Naive thymus-derived CD8-positive, alpha-beta T cell (primary cell): Measurements from ENCODE around the gene IL1RAPL2. TPM values are rescaled to one million over a fixed set of nuclear protein-coding genes. Genes with fewer than 3 reads are reported as not detected.

Experiments used
- ATAC-seq, 2 donors: fragments of 150-1000 bp; cut with Tn5 transposase in 1 of 2; sonication (Bioruptor Pico), chemical (Tn5 transposase) in 1 of 2; 1 replicate in 1 of 2; 2 replicates in 1 of 2; pipeline ENCODE4 v1.10.0; 2021; ENCODE audit warnings: mild to moderate bottlenecking in 2 of 2, moderate library complexity in 2 of 2
- POLR2A ChIA-PET: fragments of 350-600 bp; sonication (Branson Sonifier 250); formaldehyde crosslinking; loops from one replicate; lab custom pipeline; 2021; ENCODE audit warnings: antibody characterized with exemption; lab: Charles Lee
- DNase-seq, 10 donors: peaks; one replicate each; pipeline versions ENCODE4 v3.0.0 to v3.0.0-alpha.2; 2020 to 2022
- H3K27ac Mint-ChIP-seq, 10 donors: one replicate each; pipeline ENCODE4 v1.8.0; 2020 to 2022; ENCODE audit warnings: mild to moderate bottlenecking in 10 of 10, mixed read lengths in 10 of 10, moderate library complexity in 4 of 10, inconsistent platforms in 1 of 10
- H3K27me3 Mint-ChIP-seq, 5 donors: one replicate each; pipeline ENCODE4 v1.8.0; 2021 to 2022; ENCODE audit warnings: mixed read lengths in 5 of 5
- H3K36me3 Mint-ChIP-seq, 3 donors: one replicate each; pipeline ENCODE4 v1.8.0; 2020 to 2022; ENCODE audit warnings: mixed read lengths in 3 of 3, mild to moderate bottlenecking in 2 of 3, inconsistent platforms in 1 of 3
- H3K4me1 Mint-ChIP-seq, 4 donors: one replicate each; pipeline ENCODE4 v1.8.0; 2021 to 2022; ENCODE audit warnings: mixed read lengths in 4 of 4
- H3K4me3 Mint-ChIP-seq, 10 donors: one replicate each; pipeline ENCODE4 v1.8.0; 2020 to 2022; ENCODE audit warnings: mild to moderate bottlenecking in 10 of 10, mixed read lengths in 10 of 10, moderate library complexity in 6 of 10, inconsistent platforms in 1 of 10
- H3K9me3 Mint-ChIP-seq, 9 donors: one replicate each; pipeline ENCODE4 v1.8.0; 2020 to 2022; ENCODE audit warnings: mixed read lengths in 9 of 9, mild to moderate bottlenecking in 3 of 9, inconsistent platforms in 1 of 9, moderate library complexity in 1 of 9
- polyA plus RNA-seq, 3 donors: library from polyadenylated mRNA; unstranded; fragments of 300-500 nt; fragmentation: Illumina TruSeq; gene quantifications; one replicate each; pipeline ENCODE4 v1.2.3, GENCODE V29; 2021
- total RNA-seq, 8 experiments: library from RNA in 2 of 8; stranded (reverse) in 2 of 8; gene quantifications; one replicate each; pipeline ENCODE4 v1.2.3 and lab custom pipeline; 2021 to 2026

IL1RAPL2 gene
- total and polyA plus RNA-seq, 5 experiments from 2014 or later = not detected

- Mint-ChIP-seq H3K4me3 (no peak overlapping the region), H3K27me3 (no peaks in the 10 kb centered on the region), H3K27ac (no peak overlapping the region), H3K4me1 (no peaks in the 10 kb centered on the region), H3K9me3 (peaks cover 0 to 9% (median 1%) of the 10 kb centered on the region in 9 donors), H3K36me3 (no peaks in the 10 kb centered on the region)
- ATAC-seq = no peak
- no peak for DNase-seq
- POLR2A ChIA-PET = no interaction called here
Observed at GRCh38 chrX:105608745-105609144, 1042.7 kb downstream of the IL1RAPL2 start.

- H3K9me3 Mint-ChIP-seq = peaks cover 0 to 8% (median 1%) of the 10 kb centered on the region in 9 donors
- ATAC-seq (no peak), DNase-seq (no peak)
- POLR2A ChIA-PET = no interaction called here
- H3K27me3 Mint-ChIP-seq = no peaks in the 10 kb centered on the region
- peaks cover 0 to 1% (median 0%) of the 10 kb centered on the region in 3 donors for H3K36me3 Mint-ChIP-seq
- no peaks in the 10 kb centered on the region for H3K4me1 Mint-ChIP-seq
- no peak overlapping the region for H3K4me3 Mint-ChIP-seq
- H3K27ac Mint-ChIP-seq = no peak overlapping the region
Observed at GRCh38 chrX:105609530-105609929, 1043.5 kb downstream of the IL1RAPL2 start.

- ATAC-seq (no peak), DNase-seq (no peak)
- Mint-ChIP-seq H3K27ac (no peak overlapping the region), H3K36me3 (peaks cover 0 to 3% (median 0%) of the 10 kb centered on the region in 3 donors), H3K27me3 (no peaks in the 10 kb centered on the region), H3K4me1 (no peaks in the 10 kb centered on the region), H3K4me3 (no peak overlapping the region), H3K9me3 (peaks cover 0 to 4% (median 0%) of the 10 kb centered on the region in 9 donors)
- POLR2A ChIA-PET = no interaction called here
Observed at GRCh38 chrX:105610411-105610810, 1044.4 kb downstream of the IL1RAPL2 start.

- Mint-ChIP-seq H3K4me3 (no peak overlapping the region), H3K9me3 (peaks cover 0 to 2% (median 0%) of the 10 kb centered on the region in 9 donors), H3K27me3 (no peaks in the 10 kb centered on the region), H3K4me1 (no peaks in the 10 kb centered on the region), H3K27ac (no peak overlapping the region), H3K36me3 (peaks cover 0 to 3% (median 0%) of the 10 kb centered on the region in 3 donors)
- POLR2A ChIA-PET = no interaction called here
- DNase-seq (no peak), ATAC-seq (no peak)
Observed at GRCh38 chrX:105618393-105619101, 1052.5 kb downstream of the IL1RAPL2 start.

GRCh38 chrX:105634180-105634579, 1068.2 kb downstream of the IL1RAPL2 start:
- POLR2A ChIA-PET = no interaction called here

GRCh38 chrX:105635794-105636193, 1069.8 kb downstream of the IL1RAPL2 start:
- POLR2A ChIA-PET = no interaction called here
- DNase-seq (no peak), ATAC-seq (no peak)
- no peaks in the 10 kb centered on the region for H3K4me1 Mint-ChIP-seq
- no peaks in the 10 kb centered on the region for H3K27me3 Mint-ChIP-seq
- no peaks in the 10 kb centered on the region for H3K36me3 Mint-ChIP-seq
- H3K27ac Mint-ChIP-seq = no peak overlapping the region
- H3K9me3 Mint-ChIP-seq = peaks cover 0 to 24% (median 2%) of the 10 kb centered on the region in 9 donors
- H3K4me3 Mint-ChIP-seq = no peak overlapping the region

More at GRCh38 chrX:105634180-105634579, 1068.2 kb downstream of the IL1RAPL2 start:
- Mint-ChIP-seq H3K4me3 (no peak overlapping the region), H3K9me3 (peaks cover 0 to 24% (median 2%) of the 10 kb centered on the region in 9 donors), H3K27me3 (no peaks in the 10 kb centered on the region), H3K4me1 (no peaks in the 10 kb centered on the region), H3K36me3 (no peaks in the 10 kb centered on the region), H3K27ac (no peak overlapping the region)
- DNase-seq (no peak), ATAC-seq (no peak)

- Mint-ChIP-seq H3K9me3 (peaks cover 0 to 23% (median 2%) of the 10 kb centered on the region in 9 donors), H3K4me3 (no peak overlapping the region), H3K27me3 (no peaks in the 10 kb centered on the region), H3K27ac (no peak overlapping the region), H3K4me1 (no peaks in the 10 kb centered on the region), H3K36me3 (no peaks in the 10 kb centered on the region)
- no peak for ATAC-seq
- POLR2A ChIA-PET = no interaction called here
- no peak for DNase-seq
Observed at GRCh38 chrX:105636667-105637066, 1070.7 kb downstream of the IL1RAPL2 start.

- no peak overlapping the region for H3K4me3 Mint-ChIP-seq
- POLR2A ChIA-PET = no interaction called here
Observed at GRCh38 chrX:105645667-105646357, 1079.8 kb downstream of the IL1RAPL2 start.

GRCh38 chrX:105646592-105647372, 1080.8 kb downstream of the IL1RAPL2 start:
- H3K36me3 Mint-ChIP-seq = no peaks in the 10 kb centered on the region

More at GRCh38 chrX:105645667-105646357, 1079.8 kb downstream of the IL1RAPL2 start:
- H3K36me3 Mint-ChIP-seq = no peaks in the 10 kb centered on the region
- no peaks in the 10 kb centered on the region for H3K4me1 Mint-ChIP-seq
- H3K9me3 Mint-ChIP-seq = peaks cover 0 to 5% (median 0%) of the 10 kb centered on the region in 9 donors
- H3K27ac Mint-ChIP-seq = no peak overlapping the region
- no peaks in the 10 kb centered on the region for H3K27me3 Mint-ChIP-seq
- ATAC-seq = no peak
- no peak for DNase-seq

GRCh38 chrX:105647749-105648148, 1081.8 kb downstream of the IL1RAPL2 start:
- DNase-seq (no peak), ATAC-seq (no peak)
- Mint-ChIP-seq H3K27me3 (no peaks in the 10 kb centered on the region), H3K36me3 (no peaks in the 10 kb centered on the region), H3K4me3 (no peak overlapping the region), H3K4me1 (no peaks in the 10 kb centered on the region), H3K9me3 (peaks cover 0 to 9% (median 0%) of the 10 kb centered on the region in 9 donors), H3K27ac (no peak overlapping the region)
- POLR2A ChIA-PET = no interaction called here

More at GRCh38 chrX:105646592-105647372, 1080.8 kb downstream of the IL1RAPL2 start:
- Mint-ChIP-seq H3K27ac (no peak overlapping the region), H3K9me3 (peaks cover 0 to 5% (median 0%) of the 10 kb centered on the region in 9 donors), H3K4me3 (no peak overlapping the region), H3K4me1 (no peaks in the 10 kb centered on the region), H3K27me3 (no peaks in the 10 kb centered on the region)
- POLR2A ChIA-PET = no interaction called here
- ATAC-seq (no peak), DNase-seq (no peak)

- Mint-ChIP-seq H3K36me3 (no peaks in the 10 kb centered on the region), H3K27ac (no peak overlapping the region), H3K9me3 (peaks cover 0 to 9% (median 0%) of the 10 kb centered on the region in 9 donors), H3K4me1 (no peaks in the 10 kb centered on the region), H3K27me3 (no peaks in the 10 kb centered on the region), H3K4me3 (no peak overlapping the region)
- DNase-seq (no peak), ATAC-seq (no peak)
- POLR2A ChIA-PET = no interaction called here
Observed at GRCh38 chrX:105648732-105649131, 1082.7 kb downstream of the IL1RAPL2 start.

- H3K27ac Mint-ChIP-seq = no peak overlapping the region
- POLR2A ChIA-PET = no interaction called here
- H3K4me1 Mint-ChIP-seq = no peaks in the 10 kb centered on the region
- H3K27me3 Mint-ChIP-seq = no peaks in the 10 kb centered on the region
- H3K9me3 Mint-ChIP-seq = peaks cover 0 to 9% (median 0%) of the 10 kb centered on the region in 9 donors
- no peak overlapping the region for H3K4me3 Mint-ChIP-seq
- H3K36me3 Mint-ChIP-seq = no peaks in the 10 kb centered on the region
- ATAC-seq (no peak), DNase-seq (no peak)
Observed at GRCh38 chrX:105650577-105650976, 1084.6 kb downstream of the IL1RAPL2 start.

GRCh38 chrX:105650986-105651385, 1085.0 kb downstream of the IL1RAPL2 start:
- H3K9me3 Mint-ChIP-seq = peaks cover 0 to 9% (median 0%) of the 10 kb centered on the region in 9 donors
- POLR2A ChIA-PET = no interaction called here
- no peak overlapping the region for H3K4me3 Mint-ChIP-seq

More at GRCh38 chrX:105650986-105651385, 1085.0 kb downstream of the IL1RAPL2 start:
- ATAC-seq (no peak), DNase-seq (no peak)
- H3K36me3 Mint-ChIP-seq = no peaks in the 10 kb centered on the region
- H3K27ac Mint-ChIP-seq = no peak overlapping the region
- no peaks in the 10 kb centered on the region for H3K27me3 Mint-ChIP-seq
- no peaks in the 10 kb centered on the region for H3K4me1 Mint-ChIP-seq
